K562 (cell line): ENCODE data around the gene CFDP1. TPM values are rescaled to one million over a fixed set of nuclear protein-coding genes. Genes with fewer than 3 reads are reported as not detected.

ENCODE experiments used
- ATAC-seq: fragments of 200-7000 bp; cut with Tn5 transposase; 3 replicates; pipeline ENCODE4 v1.9.1; 2020; ENCODE audit warnings: moderate library complexity
- BruUV-seq: library from RNA; stranded (reverse); fragments of 400-500 nt; replicated peaks from 2 replicates; lab custom pipeline; 2021; lab: Mats Ljungman, UMichigan
- CTCF ChIA-PET: fragments of 300-600 bp; formaldehyde crosslinking; extraction: SDS; loops from one replicate; lab custom pipeline; 2021; ENCODE audit warnings: low intra/inter-chr PET ratio; lab: Yijun Ruan, JAX
- POLR2A ChIA-PET: fragments of 300-600, 350-650 bp; sonication (Branson Sonifier 250); formaldehyde crosslinking; extraction: SDS; loops from one replicate; lab custom pipeline; 2021; ENCODE audit warnings: antibody characterized with exemption, inconsistent platforms; lab: Yijun Ruan, JAX
- DNase-seq, 4 experiments: peaks; one replicate each; pipeline versions ENCODE4 v3.0.0 to v3.0.0-alpha.2; 2011 to 2018; ENCODE audit warnings: low spot score in 3 of 4, mixed read lengths in 3 of 4; ENCODE audit errors: extremely low read depth in 1 of 4
- FAIRE-seq: peaks from 2 replicates; lab custom pipeline; 2011; peaks lifted over from hg19 to GRCh38; lab: Jason Lieb, UNC
- H2AFZ ChIP-seq: 2 replicates; pipeline ENCODE4 v1.6.0; 2011; ENCODE audit warnings: low read depth, low read length, control low read depth, inconsistent platforms
- H3K27ac ChIP-seq: fragments of 200-600 bp; 3 replicates; pipeline ENCODE4 v1.8.0; 2011; ENCODE audit warnings: low read depth, mild to moderate bottlenecking, control low read depth, inconsistent platforms, low read length, moderate library complexity, mixed read lengths; ENCODE audit errors: extremely low read depth
- H3K27me3 ChIP-seq, 2 experiments: fragments of 300-600 bp in 1 of 2; 2 replicates in 1 of 2; 3 replicates in 1 of 2; pipeline versions ENCODE4 v1.6.0 to v1.8.0; 2011; ENCODE audit warnings: inconsistent platforms in 2 of 2, low read length in 2 of 2, mild to moderate bottlenecking in 1 of 2, mixed read lengths in 1 of 2, moderate library complexity in 1 of 2; ENCODE audit not compliant: control insufficient read depth in 2 of 2, insufficient read depth in 2 of 2
- H3K36me3 ChIP-seq: fragments of 300-600 bp; 3 replicates; pipeline ENCODE4 v1.8.0; 2011; ENCODE audit warnings: mild to moderate bottlenecking, low read length, inconsistent platforms; ENCODE audit not compliant: control insufficient read depth, insufficient read depth
- H3K4me1 ChIP-seq, 2 experiments: fragments of 200-600 bp in 1 of 2; replicated peaks in 1 of 2; 2 replicates in 1 of 2; 3 replicates in 1 of 2; pipeline versions ENCODE4 v1.5.1 to v1.8.0; 2011; ENCODE audit warnings: inconsistent platforms in 2 of 2, low read length in 2 of 2, mild to moderate bottlenecking in 1 of 2, mixed read lengths in 1 of 2, moderate library complexity in 1 of 2; ENCODE audit not compliant: control insufficient read depth in 2 of 2, insufficient read depth in 2 of 2
- H3K4me2 ChIP-seq: 2 replicates; pipeline ENCODE4 v1.6.1; 2011; ENCODE audit warnings: low read length, control low read depth, inconsistent platforms, mixed read lengths; ENCODE audit not compliant: insufficient read depth
- H3K4me3 ChIP-seq: fragments of 200-600 bp; sonication (generic), shearing (Covaris generic); 2 replicates; pipeline ENCODE4 v1.5.1; 2016; ENCODE audit warnings: control low read depth, inconsistent platforms
- H3K79me2 ChIP-seq: fragments of 200-600 bp; 3 replicates; pipeline ENCODE4 v1.8.0; 2011; ENCODE audit warnings: low read length, inconsistent platforms; ENCODE audit not compliant: control insufficient read depth, insufficient read depth
- H3K9ac ChIP-seq, 2 experiments: 2 replicates each; pipeline versions ENCODE4 v1.6.0 to v1.6.1; 2011; ENCODE audit warnings: low read depth in 2 of 2, low read length in 2 of 2, control low read depth in 1 of 2, inconsistent platforms in 1 of 2, mild to moderate bottlenecking in 1 of 2, mixed read lengths in 1 of 2; ENCODE audit not compliant: insufficient read depth in 1 of 2
- H3K9me1 ChIP-seq: one replicate; pipeline ENCODE4 v1.6.0; 2011; ENCODE audit warnings: inconsistent platforms, mild to moderate bottlenecking, low read length, moderate library complexity; ENCODE audit not compliant: control insufficient read depth, insufficient read depth
- H3K9me3 ChIP-seq: replicated peaks from 2 replicates; pipeline ENCODE4 v1.5.1; 2011; ENCODE audit warnings: low read depth, low read length, inconsistent platforms; ENCODE audit not compliant: control insufficient read depth, insufficient read depth
- H4K20me1 ChIP-seq: replicated peaks from 2 replicates; pipeline ENCODE4 v1.6.1; 2011; ENCODE audit warnings: low read length, inconsistent platforms, mixed read lengths; ENCODE audit not compliant: control insufficient read depth, insufficient read depth
- CEBPB ChIP-seq: fragments of 450-650 bp; IDR thresholded peaks from 2 replicates; pipeline ENCODE4 v1.6.1; 2016; ENCODE audit warnings: missing genetic modification characterization, missing compliant biosample characterization
- IFI16 ChIP-seq: fragments of 250-450 bp; sonication (Bioruptor Pico); IDR thresholded peaks from 2 replicates; pipeline ENCODE4 v2.1.2; 2022; ENCODE audit warnings: mild to moderate bottlenecking, inconsistent platforms
- KLF1 ChIP-seq: fragments of 450-650 bp; IDR thresholded peaks from 2 replicates; pipeline ENCODE4 v1.6.1; 2016; ENCODE audit warnings: missing genetic modification characterization, missing compliant biosample characterization
- SMAD2 ChIP-seq: fragments of 150-350 bp; IDR thresholded peaks from 2 replicates; pipeline ENCODE4 v1.6.1; 2014; ENCODE audit warnings: low read depth, mild to moderate bottlenecking, low read length
- SREBF2 ChIP-seq: sonication (generic); formaldehyde crosslinking; IDR thresholded peaks from 2 replicates; pipeline ENCODE4 v1.4.0; 2020; ENCODE audit warnings: mild to moderate bottlenecking, missing genetic modification reagents
- TAF1 ChIP-seq: IDR thresholded peaks from 2 replicates; pipeline ENCODE4 v1.6.1; 2011; ENCODE audit warnings: mild to moderate bottlenecking, low read length, moderate library complexity; ENCODE audit not compliant: insufficient read depth, control insufficient read depth, severe bottlenecking; ENCODE audit errors: extremely low read depth
- ZZZ3 ChIP-seq: fragments of 450-650 bp; IDR thresholded peaks from 2 replicates; pipeline ENCODE4 v1.6.1; 2016; ENCODE audit warnings: antibody characterized with exemption, mild to moderate bottlenecking, moderate library complexity
- whole genome bisulfite sequencing: fragments of 100-300 bp; shearing (Covaris generic); methylation state at CpG from one replicate; pipeline ENCODE4 v1.1.6; 2016; ENCODE audit warnings: low coverage, mixed read lengths; ENCODE audit not compliant: insufficient coverage; ENCODE audit errors: missing lambda C conversion rate; 5-methylcytosine and 5-hydroxymethylcytosine counted together
- in situ Hi-C: fragments of 300-500 bp; cut with MboI; formaldehyde crosslinking; loops from 4 replicates; pipeline ENCODE4 v1.15.0; 2018; ENCODE audit warnings: inconsistent platforms, mixed read lengths
- intact Hi-C: fragments of 100-400 bp; cut with micrococcal nuclease; formaldehyde crosslinking; loops from 2 replicates; pipeline ENCODE4 v1.14.2; 2022
- polyA plus RNA-seq, 8 experiments: library from polyadenylated mRNA; depleted of rRNA in 4 of 8; stranded (reverse) in 5 of 8; unstranded in 3 of 8; fragments of >200 nt; fragmentation: Nextera tagmentation in 2 of 8; fragmentation: Illumina TruSeq in 1 of 8; extraction: Ambion mirVana in 2 of 8; extraction: Trizol in 1 of 8; gene quantifications; 2 replicates each; pipeline versions ENCODE4 v1.2.1 to v1.2.3, GENCODE V29; 2011 to 2014; ENCODE audit warnings: inconsistent platforms in 1 of 8, missing spikeins in 1 of 8
- total RNA-seq, 7 experiments: library from RNA; depleted of rRNA in 6 of 7; stranded (reverse); fragments of >200 nt in 6 of 7; fragmentation: Illumina TruSeq in 2 of 7; extraction: Trizol in 2 of 7; gene quantifications; 2 replicates each; pipeline versions ENCODE4 v1.2.1 to v1.2.3, GENCODE V29; 2011 to 2021; ENCODE audit warnings: low replicate concordance in 1 of 7
- TF ChIP-seq, protein P1 (sequence below), 2 experiments: fragments of 150-350 bp in 1 of 2; IDR thresholded peaks; 2 replicates each; pipeline ENCODE4 v1.6.1; 2012 to 2016; ENCODE audit warnings: low read depth in 2 of 2, low read length in 2 of 2, mild to moderate bottlenecking in 1 of 2, moderate library complexity in 1 of 2

CFDP1 gene
- total and polyA plus RNA-seq, 9 of the 15 experiments (the other 6 are each of a cell fraction or from before 2014, with no cell fraction given): 31.5 to 78.4 (median 61.7) TPM

- TF ChIP-seq, protein P1, sequence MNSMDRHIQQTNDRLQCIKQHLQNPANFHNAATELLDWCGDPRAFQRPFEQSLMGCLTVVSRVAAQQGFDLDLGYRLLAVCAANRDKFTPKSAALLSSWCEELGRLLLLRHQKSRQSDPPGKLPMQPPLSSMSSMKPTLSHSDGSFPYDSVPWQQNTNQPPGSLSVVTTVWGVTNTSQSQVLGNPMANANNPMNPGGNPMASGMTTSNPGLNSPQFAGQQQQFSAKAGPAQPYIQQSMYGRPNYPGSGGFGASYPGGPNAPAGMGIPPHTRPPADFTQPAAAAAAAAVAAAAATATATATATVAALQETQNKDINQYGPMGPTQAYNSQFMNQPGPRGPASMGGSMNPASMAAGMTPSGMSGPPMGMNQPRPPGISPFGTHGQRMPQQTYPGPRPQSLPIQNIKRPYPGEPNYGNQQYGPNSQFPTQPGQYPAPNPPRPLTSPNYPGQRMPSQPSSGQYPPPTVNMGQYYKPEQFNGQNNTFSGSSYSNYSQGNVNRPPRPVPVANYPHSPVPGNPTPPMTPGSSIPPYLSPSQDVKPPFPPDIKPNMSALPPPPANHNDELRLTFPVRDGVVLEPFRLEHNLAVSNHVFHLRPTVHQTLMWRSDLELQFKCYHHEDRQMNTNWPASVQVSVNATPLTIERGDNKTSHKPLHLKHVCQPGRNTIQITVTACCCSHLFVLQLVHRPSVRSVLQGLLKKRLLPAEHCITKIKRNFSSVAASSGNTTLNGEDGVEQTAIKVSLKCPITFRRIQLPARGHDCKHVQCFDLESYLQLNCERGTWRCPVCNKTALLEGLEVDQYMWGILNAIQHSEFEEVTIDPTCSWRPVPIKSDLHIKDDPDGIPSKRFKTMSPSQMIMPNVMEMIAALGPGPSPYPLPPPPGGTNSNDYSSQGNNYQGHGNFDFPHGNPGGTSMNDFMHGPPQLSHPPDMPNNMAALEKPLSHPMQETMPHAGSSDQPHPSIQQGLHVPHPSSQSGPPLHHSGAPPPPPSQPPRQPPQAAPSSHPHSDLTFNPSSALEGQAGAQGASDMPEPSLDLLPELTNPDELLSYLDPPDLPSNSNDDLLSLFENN (IDR thresholded peaks at IDR 0.05; ENCODE audit: low read depth in 2 of 2, low read length in 2 of 2): no peak
- TF ChIP-seq SREBF2 (CRISPR knock-in tag): no peak
- no peak for TF ChIP-seq KLF1 (tag)
- TF ChIP-seq SMAD2: no peak
- no peak for TF ChIP-seq IFI16 (CRISPR knock-in tag)
- TF ChIP-seq TAF1: no peak
- TF ChIP-seq, all 486 proteins: peak for 0
These were observed 19.4 kb downstream of the CFDP1 start (continued) for GRCh38 chr16:75413951-75414350.

DNA sequence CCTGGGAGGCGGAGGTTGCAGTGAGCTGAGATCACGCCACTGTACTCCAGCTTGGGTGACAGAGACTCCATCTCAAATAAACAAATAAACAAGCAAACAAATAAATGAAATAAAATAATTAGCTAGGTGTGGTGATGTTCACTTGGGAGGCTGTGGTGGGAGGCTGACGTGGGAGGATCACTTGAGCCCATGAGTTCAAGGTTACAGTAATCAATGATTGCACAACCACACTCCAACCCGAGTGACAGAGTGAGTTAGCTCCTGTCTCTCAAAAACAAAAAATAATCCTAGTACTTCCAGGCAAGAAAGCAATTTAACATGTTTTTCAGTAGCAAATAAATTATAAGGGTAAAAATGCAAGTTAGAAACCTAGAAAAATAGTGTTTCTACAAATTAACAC, 26.4 kb downstream of the CFDP1 start:
- peaks cover 46% of the 10 kb centered on the region; the same call in 2 of the 3 replicates for H3K36me3 ChIP-seq
- ChIA-PET CTCF (no interaction called here), POLR2A (interaction anchor here (0.6 kb wide), 1 partner anchor 159 kb away, joined by 3 read pairs; the partner anchor contains the start of gene GABARAPL2)
- 91% methylated on average over 4 of the region's 4 CpGs for WGBS
- no peak for DNase-seq
- no peak overlapping the region for H3K4me2 ChIP-seq
- in situ Hi-C loops (no loop called here), intact Hi-C loops (no loop called here)
- BruUV-seq: no TSS peak
- no peaks in the 10 kb centered on the region for H3K27me3 ChIP-seq
- ATAC-seq: no peak
- no peaks in the 10 kb centered on the region; a peak in 1 of 5 replicates for H3K4me1 ChIP-seq
- H4K20me1 ChIP-seq: no peaks in the 10 kb centered on the region
- no peak overlapping the region for H3K4me3 ChIP-seq
- no peak overlapping the region for H3K9ac ChIP-seq
- no peak overlapping the region for H2AFZ ChIP-seq
- no peaks in the 10 kb centered on the region for H3K9me1 ChIP-seq
- no peaks in the 10 kb centered on the region for H3K9me3 ChIP-seq
- FAIRE-seq: no peak
- H3K27ac ChIP-seq: no peak overlapping the region
- no peaks in the 10 kb centered on the region for H3K79me2 ChIP-seq
- peak; percentile 61 for TF ChIP-seq CEBPB (tag)
- no peak for TF ChIP-seq ZZZ3
